Trophoblast cell (in vitro differentiated cells and primary cell): ENCODE results near the gene F2RL3.

Source experiments
- DNase-seq, 2 donors: peaks; one replicate each; pipeline ENCODE4 v3.0.0-alpha.2; 2016
- H2AFZ ChIP-seq: 2 replicates; pipeline ENCODE4 v1.6.1; 2013; ENCODE audit warnings: low read length, moderate library complexity, mild to moderate bottlenecking; ENCODE audit not compliant: insufficient read depth, poor library complexity
- H2AK5ac ChIP-seq: 2 replicates; pipeline ENCODE4 v1.6.1; 2013; ENCODE audit warnings: mild to moderate bottlenecking, low read length
- H2BK120ac ChIP-seq: 2 replicates; pipeline ENCODE4 v1.6.1; 2013; ENCODE audit warnings: low read length, mild to moderate bottlenecking, moderate library complexity; ENCODE audit not compliant: insufficient read depth, poor library complexity
- H2BK12ac ChIP-seq: 2 replicates; pipeline ENCODE4 v1.6.1; 2013; ENCODE audit warnings: mild to moderate bottlenecking, low read length, moderate library complexity
- H2BK5ac ChIP-seq: 2 replicates; pipeline ENCODE4 v1.6.1; 2013; ENCODE audit warnings: low read length, low read depth, moderate library complexity, mild to moderate bottlenecking; ENCODE audit not compliant: poor library complexity
- H3K14ac ChIP-seq: 2 replicates; pipeline ENCODE4 v1.6.1; 2013; ENCODE audit warnings: mild to moderate bottlenecking, low read length
- H3K18ac ChIP-seq: 2 replicates; pipeline ENCODE4 v1.6.1; 2013; ENCODE audit warnings: mild to moderate bottlenecking, low read length
- H3K23ac ChIP-seq: 2 replicates; pipeline ENCODE4 v1.6.1; 2013; ENCODE audit warnings: low read length
- H3K27ac ChIP-seq: 2 replicates; pipeline ENCODE4 v1.5.1; 2013; ENCODE audit warnings: low read depth, mild to moderate bottlenecking, inconsistent platforms, low read length, moderate library complexity
- H3K27me3 ChIP-seq: 2 replicates; pipeline ENCODE4 v1.6.1; 2013; ENCODE audit warnings: inconsistent platforms, mild to moderate bottlenecking, low read length, moderate library complexity; ENCODE audit not compliant: insufficient read depth
- H3K36me3 ChIP-seq, 2 experiments: 1 replicate in 1 of 2; 2 replicates in 1 of 2; pipeline ENCODE4 v1.6.1; 2013; ENCODE audit warnings: low read length in 2 of 2, mild to moderate bottlenecking in 2 of 2, moderate library complexity in 1 of 2; ENCODE audit not compliant: insufficient read depth in 2 of 2, control insufficient read depth in 1 of 2
- H3K4ac ChIP-seq: 2 replicates; pipeline ENCODE4 v1.6.1; 2013; ENCODE audit warnings: low read depth, mild to moderate bottlenecking, low read length, moderate library complexity
- H3K4me1 ChIP-seq, 2 experiments: 1 replicate in 1 of 2; 2 replicates in 1 of 2; pipeline ENCODE4 v1.6.1; 2013; ENCODE audit warnings: low read length in 2 of 2, mild to moderate bottlenecking in 2 of 2, moderate library complexity in 1 of 2; ENCODE audit not compliant: insufficient read depth in 2 of 2, control insufficient read depth in 1 of 2
- H3K4me2 ChIP-seq: 2 replicates; pipeline ENCODE4 v1.6.1; 2013; ENCODE audit warnings: inconsistent platforms, mild to moderate bottlenecking, low read length, moderate library complexity
- H3K4me3 ChIP-seq: 2 replicates; pipeline ENCODE4 v1.5.1; 2013; ENCODE audit warnings: mild to moderate bottlenecking, low read depth, low read length, inconsistent platforms
- H3K79me1 ChIP-seq: one replicate; pipeline ENCODE4 v1.6.1; 2013; ENCODE audit warnings: low read length
- H3K79me2 ChIP-seq: 2 replicates; pipeline ENCODE4 v1.6.1; 2013; ENCODE audit warnings: low read length, mild to moderate bottlenecking; ENCODE audit not compliant: control insufficient read depth, insufficient read depth, poor library complexity
- H3K9ac ChIP-seq: 2 replicates; pipeline ENCODE4 v1.6.1; 2013; ENCODE audit warnings: mild to moderate bottlenecking, low read length
- H3K9me3 ChIP-seq: 2 replicates; pipeline ENCODE4 v1.6.1; 2013; ENCODE audit warnings: low read depth, mild to moderate bottlenecking, control low read depth, inconsistent platforms, low read length; ENCODE audit not compliant: insufficient read depth
- H4K12ac ChIP-seq: 2 replicates; pipeline ENCODE4 v1.6.1; 2013; ENCODE audit warnings: low read depth, mild to moderate bottlenecking, low read length, moderate library complexity
- H4K8ac ChIP-seq: 2 replicates; pipeline ENCODE4 v1.6.1; 2013; ENCODE audit warnings: low read depth, mild to moderate bottlenecking, low read length, moderate library complexity
- H4K91ac ChIP-seq: one replicate; pipeline ENCODE4 v1.6.1; 2013; ENCODE audit warnings: low read depth, mild to moderate bottlenecking, low read length, moderate library complexity
- WGBS: extraction: QIAGEN DNeasy Blood & Tissue Kit; methylation state at CpG from one replicate; pipeline ENCODE4 v1.1.7; 2013; ENCODE audit warnings: missing lambda C conversion rate; ENCODE audit not compliant: insufficient read length, insufficient coverage; ENCODE audit errors: extremely low coverage; 5-methylcytosine and 5-hydroxymethylcytosine counted together

F2RL3 gene

DNA sequence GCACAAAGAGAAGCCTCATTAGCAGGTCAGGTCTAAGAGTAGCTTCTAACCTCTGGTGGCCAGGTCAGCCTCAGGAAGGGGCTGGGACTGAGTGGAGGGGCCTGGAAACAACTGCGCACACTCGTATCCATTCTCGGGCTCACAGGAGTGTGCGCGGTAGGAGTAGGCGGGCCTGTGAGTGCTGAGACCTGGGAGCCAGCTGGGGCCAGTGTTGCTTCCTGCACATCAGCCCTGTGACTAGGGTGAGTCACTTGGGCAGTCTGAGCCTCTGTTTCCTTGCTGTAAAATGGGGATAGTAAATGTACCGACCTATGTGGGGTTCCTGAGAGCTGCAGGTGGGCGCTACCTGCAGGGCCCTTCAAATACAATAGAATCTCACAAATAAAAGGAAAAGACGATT lies 32.7 kb upstream of the F2RL3 start:
- H3K36me3 ChIP-seq = peaks cover 58 to 72% of the 10 kb centered on the region in 2 experiments
- no CpG with 5 or more reads among the region's 9 CpGs for WGBS
- no peak overlapping the region for H3K23ac ChIP-seq
- H2AFZ ChIP-seq = no peak overlapping the region
- H3K79me1 ChIP-seq = no peaks in the 10 kb centered on the region
- no peak overlapping the region for H3K4me2 ChIP-seq
- no peaks in the 10 kb centered on the region for H3K4me1 ChIP-seq
- H4K91ac ChIP-seq = no peak overlapping the region
- H3K14ac ChIP-seq = no peak overlapping the region
- no peak overlapping the region for H4K8ac ChIP-seq
- DNase-seq = no peak
- H3K79me2 ChIP-seq = no peaks in the 10 kb centered on the region
- no peak overlapping the region for H3K4ac ChIP-seq
- H3K27ac ChIP-seq = no peak overlapping the region
- no peak overlapping the region for H2BK5ac ChIP-seq
- peaks cover 5% of the 10 kb centered on the region for H3K9me3 ChIP-seq
- H2BK12ac ChIP-seq = no peak overlapping the region
- H3K27me3 ChIP-seq = no peaks in the 10 kb centered on the region
- H4K12ac ChIP-seq = no peak overlapping the region
- H3K9ac ChIP-seq = no peak overlapping the region
- no peak overlapping the region for H2AK5ac ChIP-seq
- no peak overlapping the region for H3K18ac ChIP-seq
- no peak overlapping the region for H3K4me3 ChIP-seq
- H2BK120ac ChIP-seq = no peak overlapping the region

DNA sequence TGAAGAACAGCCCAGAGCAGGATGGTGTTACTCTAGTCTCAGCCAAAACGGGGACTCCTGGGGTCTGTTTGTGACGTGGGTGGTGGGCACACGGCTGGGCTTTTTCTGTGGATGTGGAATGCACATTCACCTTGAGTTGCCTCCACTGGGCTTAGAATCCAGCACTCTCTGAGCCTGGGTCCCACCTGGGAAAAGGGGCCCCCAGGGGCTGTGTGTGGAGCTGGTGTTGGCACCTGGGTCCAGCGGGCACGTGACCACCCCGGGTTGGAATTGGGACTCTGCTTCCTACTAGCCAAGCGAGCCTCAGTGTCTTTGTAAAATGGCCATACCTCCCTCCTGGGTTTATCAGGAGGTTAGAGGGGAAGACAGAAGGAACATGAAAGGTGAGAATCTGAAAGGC lies 29.2 kb upstream of the F2RL3 start:
- H3K27me3 ChIP-seq = no peaks in the 10 kb centered on the region
- no peak overlapping the region for H2BK120ac ChIP-seq
- no peak for DNase-seq
- H3K14ac ChIP-seq = no peak overlapping the region
- H3K27ac ChIP-seq = no peak overlapping the region
- no peak overlapping the region for H2BK12ac ChIP-seq
- no peak overlapping the region for H2AFZ ChIP-seq
- H3K9me3 ChIP-seq = peaks cover 3% of the 10 kb centered on the region
- H3K9ac ChIP-seq = no peak overlapping the region
- no peaks in the 10 kb centered on the region for H3K4me1 ChIP-seq
- no peak overlapping the region for H2AK5ac ChIP-seq
- H3K4me3 ChIP-seq = no peak overlapping the region
- no peak overlapping the region for H3K4ac ChIP-seq
- no CpG with 5 or more reads among the region's 7 CpGs for WGBS
- H3K23ac ChIP-seq = no peak overlapping the region
- no peaks in the 10 kb centered on the region for H3K79me1 ChIP-seq
- no peak overlapping the region for H2BK5ac ChIP-seq
- H4K91ac ChIP-seq = no peak overlapping the region
- no peaks in the 10 kb centered on the region for H3K79me2 ChIP-seq
- peaks cover 51 to 68% of the 10 kb centered on the region in 2 experiments for H3K36me3 ChIP-seq
- H3K4me2 ChIP-seq = no peak overlapping the region
- no peak overlapping the region for H4K12ac ChIP-seq
- no peak overlapping the region for H3K18ac ChIP-seq
- H4K8ac ChIP-seq = no peak overlapping the region

DNA sequence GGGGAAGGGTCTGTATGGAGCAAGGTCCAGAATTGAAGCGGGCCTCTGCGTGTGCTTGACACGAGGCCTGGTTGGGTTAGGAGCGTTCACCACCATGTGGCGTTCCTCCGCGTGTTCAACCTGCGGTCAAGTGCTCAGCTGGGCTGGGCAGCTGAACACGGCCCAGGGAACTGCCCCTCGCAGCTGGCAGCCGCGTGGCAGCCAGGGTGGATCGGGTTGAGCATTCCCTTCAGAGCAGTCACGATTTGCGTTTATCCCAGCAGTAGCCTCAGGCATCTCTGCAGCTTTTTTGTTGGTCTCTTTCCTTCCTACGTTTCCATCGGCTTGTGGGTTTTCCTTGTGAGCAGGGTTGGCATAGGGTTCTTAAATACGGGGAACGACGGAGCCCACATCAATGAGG lies 28.7 kb upstream of the F2RL3 start:
- H3K4me1 ChIP-seq = no peaks in the 10 kb centered on the region
- H3K79me1 ChIP-seq = no peaks in the 10 kb centered on the region
- H3K14ac ChIP-seq = no peak overlapping the region
- H2BK5ac ChIP-seq = no peak overlapping the region
- no peaks in the 10 kb centered on the region for H3K79me2 ChIP-seq
- no peak overlapping the region for H3K9ac ChIP-seq
- H3K27ac ChIP-seq = no peak overlapping the region
- no peak overlapping the region for H2BK120ac ChIP-seq
- H3K18ac ChIP-seq = no peak overlapping the region
- H3K4ac ChIP-seq = no peak overlapping the region
- WGBS = no CpG with 5 or more reads among the region's 20 CpGs
- peaks cover 3% of the 10 kb centered on the region for H3K9me3 ChIP-seq
- H2BK12ac ChIP-seq = no peak overlapping the region
- H2AFZ ChIP-seq = no peak overlapping the region
- no peak overlapping the region for H4K12ac ChIP-seq
- H3K4me2 ChIP-seq = no peak overlapping the region
- H4K91ac ChIP-seq = no peak overlapping the region
- H3K36me3 ChIP-seq = peaks cover 52 to 68% of the 10 kb centered on the region in 2 experiments
- H3K27me3 ChIP-seq = no peaks in the 10 kb centered on the region
- DNase-seq = no peak
- no peak overlapping the region for H2AK5ac ChIP-seq
- no peak overlapping the region for H3K23ac ChIP-seq
- H3K4me3 ChIP-seq = no peak overlapping the region
- no peak overlapping the region for H4K8ac ChIP-seq

DNA sequence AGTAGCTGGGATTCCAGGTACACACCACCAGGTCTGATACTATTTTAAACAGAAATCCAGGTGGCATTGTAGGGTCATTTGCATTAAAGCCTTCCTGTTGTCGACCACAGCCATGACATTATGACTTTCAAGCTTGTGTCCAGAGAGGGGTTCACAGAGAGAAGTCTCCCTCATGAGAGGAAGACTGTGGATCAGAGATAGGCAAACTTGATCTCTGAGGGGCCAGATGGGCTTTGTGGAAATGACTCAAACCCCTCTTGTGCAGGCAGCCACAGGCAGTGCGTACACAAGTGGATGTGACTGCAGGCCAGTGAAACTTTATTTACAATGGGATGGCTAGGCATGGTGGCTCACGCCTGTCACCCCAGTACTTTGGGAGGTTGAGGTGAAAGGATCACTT lies 27.8 kb upstream of the F2RL3 start:
- no peak overlapping the region for H3K27ac ChIP-seq
- no peak overlapping the region for H3K4ac ChIP-seq
- no CpG with 5 or more reads among the region's 3 CpGs for WGBS
- H3K79me2 ChIP-seq = no peaks in the 10 kb centered on the region
- no peak overlapping the region for H3K9ac ChIP-seq
- no peak overlapping the region for H2AFZ ChIP-seq
- no peak overlapping the region for H3K4me3 ChIP-seq
- no peak overlapping the region for H3K4me2 ChIP-seq
- no peak overlapping the region for H2AK5ac ChIP-seq
- H3K4me1 ChIP-seq = no peaks in the 10 kb centered on the region
- no peak overlapping the region for H3K23ac ChIP-seq
- no peak overlapping the region for H2BK5ac ChIP-seq
- H4K12ac ChIP-seq = no peak overlapping the region
- H2BK120ac ChIP-seq = no peak overlapping the region
- no peak overlapping the region for H4K91ac ChIP-seq
- H3K9me3 ChIP-seq = peaks cover 3% of the 10 kb centered on the region
- H4K8ac ChIP-seq = no peak overlapping the region
- no peak for DNase-seq
- H3K18ac ChIP-seq = no peak overlapping the region
- peaks cover 59 to 72% of the 10 kb centered on the region in 2 experiments for H3K36me3 ChIP-seq
- no peak overlapping the region for H2BK12ac ChIP-seq
- H3K27me3 ChIP-seq = no peaks in the 10 kb centered on the region
- no peak overlapping the region for H3K14ac ChIP-seq
- no peaks in the 10 kb centered on the region for H3K79me1 ChIP-seq
